Effector CD8-positive, alpha-beta T cell (primary cell): Measurements from ENCODE around the gene OTOA.
"Not testable (repeated sequence)": the region's sequence is repeated elsewhere in the genome, so short reads cannot be mapped to it uniquely, and the experiment has no call there.

Source experiments
- DNase-seq: peaks from one replicate; lab custom pipeline; 2025; lab: John Stamatoyannopoulos, UW
- total RNA-seq, 4 experiments: gene quantifications; one replicate each; lab custom pipeline; 2026; lab: John Stamatoyannopoulos, UW

OTOA gene
- total RNA-seq, result 0 to 1.1 (median 0.04) reads per million in 4 experiments

- peak; percentile 5 for DNase-seq
Observed at GRCh38 chr16:21663889-21664647, at the start of gene OTOA. TSS of gene OTOA (plus strand) at chr16:21663968. CDS start at chr16:21678515, 14,547 bp downstream.

- no peak for DNase-seq
Observed at GRCh38 chr16:21614896-21615295, 48.9 kb upstream of the OTOA start.

GRCh38 chr16:21617607-21618006 is 46.2 kb upstream of the OTOA start:
- no peak for DNase-seq

- DNase-seq, result no peak
Observed at GRCh38 chr16:21618281-21618680, 45.5 kb upstream of the OTOA start.

- no peak for DNase-seq
Observed at GRCh38 chr16:21619765-21620425, 43.9 kb upstream of the OTOA start.

GRCh38 chr16:21620592-21620991 is 43.2 kb upstream of the OTOA start:
- no peak for DNase-seq

GRCh38 chr16:21622545-21622944 is 41.2 kb upstream of the OTOA start:
- no peak for DNase-seq

GRCh38 chr16:21625026-21625425 is 38.7 kb upstream of the OTOA start:
- no peak for DNase-seq

- no peak for DNase-seq
Observed at GRCh38 chr16:21626659-21627277, 37.0 kb upstream of the OTOA start.

GRCh38 chr16:21628121-21628726 is 35.5 kb upstream of the OTOA start:
- DNase-seq, result no peak

- DNase-seq, result no peak
Observed at GRCh38 chr16:21628772-21629171, 35.0 kb upstream of the OTOA start.

GRCh38 chr16:21629616-21630539 is 33.9 kb upstream of the OTOA start:
- DNase-seq, result not testable (repeated sequence)

- DNase-seq, result not testable (repeated sequence)
Observed at GRCh38 chr16:21630866-21631265, 32.9 kb upstream of the OTOA start.

- not testable (repeated sequence) for DNase-seq
Observed at GRCh38 chr16:21631376-21631775, 32.4 kb upstream of the OTOA start.

- not testable (repeated sequence) for DNase-seq
Observed at GRCh38 chr16:21631951-21632575, 31.7 kb upstream of the OTOA start.

GRCh38 chr16:21634216-21634615 is 29.6 kb upstream of the OTOA start:
- DNase-seq, result no peak

- not testable (repeated sequence) for DNase-seq
Observed at GRCh38 chr16:21635694-21636093, 28.1 kb upstream of the OTOA start.

- DNase-seq, result no peak
Observed at GRCh38 chr16:21637032-21637968, 26.5 kb upstream of the OTOA start.

GRCh38 chr16:21638573-21638975 is 25.2 kb upstream of the OTOA start:
- no peak for DNase-seq

- DNase-seq, result no peak
Observed at GRCh38 chr16:21639493-21639892, 24.3 kb upstream of the OTOA start.
